GM19397 (cell line): ENCODE results near the gene SCN7A.
"Not testable (repeated sequence)": the region's sequence is repeated elsewhere in the genome, so short reads cannot be mapped to it uniquely, and the experiment has no call there.

Source experiments
- ATAC-seq: cut with Tn5 transposase; IDR thresholded peaks from one replicate; pipeline ENCODE4 v1.9.1; 2021; ENCODE audit warnings: mild to moderate bottlenecking, moderate library complexity; ENCODE audit not compliant: unreplicated experiment

Gene SCN7A

GRCh38 chr2:166360906-166361305 is 133.1 kb downstream of the SCN7A start:
- ATAC-seq, result no peak

GRCh38 chr2:166360426-166360825 is 133.6 kb downstream of the SCN7A start:
- ATAC-seq, result no peak

DNA sequence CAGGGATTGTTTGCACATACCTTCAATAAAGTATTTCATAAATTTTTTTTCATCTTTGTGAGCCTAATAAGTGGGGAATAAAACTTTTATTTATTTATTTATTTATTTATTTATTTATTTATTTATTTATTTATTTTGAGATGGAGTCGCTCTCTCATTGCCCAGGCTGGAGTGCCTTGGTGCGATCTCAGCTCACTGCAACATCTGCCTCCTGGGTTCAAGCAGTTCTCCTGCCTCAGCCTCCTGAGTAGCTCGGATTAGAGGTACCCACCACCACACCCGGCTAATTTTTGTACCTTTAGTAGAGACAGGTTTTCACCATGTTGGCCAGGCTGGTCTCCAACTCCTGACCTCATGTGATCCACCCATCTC is 136.1 kb downstream of the SCN7A start:
- ATAC-seq, result not testable (repeated sequence)

GRCh38 chr2:166357068-166357949 is 136.7 kb downstream of the SCN7A start:
- no peak for ATAC-seq
